Ovary (tissue), 10 donors: ENCODE data around the gene DDX46. TPM values are rescaled to one million over a fixed set of nuclear protein-coding genes. Genes with fewer than 3 reads are reported as not detected.
"Not testable (repeated sequence)": the region's sequence is repeated elsewhere in the genome, so short reads cannot be mapped to it uniquely, and the experiment has no call there.

ENCODE experiments used
- DNase-seq, 5 donors: peaks; one replicate each; pipeline ENCODE4 v3.0.0-alpha.2; 2019 to 2020
- H3K27ac ChIP-seq, 2 donors: fragments of 200-600 bp; one replicate each; pipeline versions ENCODE4 v1.5.1 to v1.8.0; 2019 to 2022
- H3K27me3 ChIP-seq: fragments of 200-600 bp; one replicate; pipeline ENCODE4 v1.8.0; 2022
- H3K36me3 ChIP-seq: fragments of 200-600 bp; sonication (generic); one replicate; pipeline ENCODE4 v1.5.1; 2019
- H3K4me1 ChIP-seq: one replicate; pipeline ENCODE4 v1.8.1; 2013; ENCODE audit warnings: mild to moderate bottlenecking, moderate library complexity; ENCODE audit not compliant: insufficient read depth
- H3K4me3 ChIP-seq: fragments of 200-600 bp; sonication (generic); one replicate; pipeline ENCODE4 v1.5.1; 2017
- H3K9me3 ChIP-seq, 2 donors: fragments of 200-600 bp in 1 of 2; sonication (generic) in 1 of 2; one replicate each; pipeline versions ENCODE4 v1.5.1 to v1.8.1; 2013 to 2019; ENCODE audit warnings: mild to moderate bottlenecking in 1 of 2, moderate library complexity in 1 of 2
- EP300 ChIP-seq: sonication (generic); formaldehyde crosslinking; IDR thresholded peaks from one replicate; pipeline ENCODE4 v1.6.1; 2017; ENCODE audit warnings: antibody characterized with exemption
- POLR2A ChIP-seq: fragments of 450-650 bp; IDR thresholded peaks from one replicate; pipeline ENCODE4 v1.6.1; 2017; ENCODE audit warnings: antibody characterized with exemption, mild to moderate bottlenecking, moderate library complexity
- WGBS, 3 donors: extraction: QIAGEN DNeasy Blood & Tissue Kit in 1 of 3; methylation state at CpG; one replicate each; pipeline versions ENCODE4 v1.1.5 to v1.1.7; 2013 to 2017; 5-methylcytosine and 5-hydroxymethylcytosine counted together
- intact Hi-C, 4 donors: fragments of 100-400 bp; cut with DNase I; formaldehyde crosslinking; loops; one replicate each; pipeline versions ENCODE4 v1.11.0 to v1.15.1; 2022 to 2023
- long read RNA-seq, 3 donors: library from polyadenylated mRNA in 2 of 3; unstranded in 2 of 3; transcript quantifications; one replicate each; pipeline ENCODE4 v2.0.0 and lab custom pipeline, GENCODE V29; 2021 to 2026
- polyA plus RNA-seq, 2 donors: library from polyadenylated mRNA; stranded (reverse); fragments of 200-250 nt in 1 of 2; fragments of 350-450 nt in 1 of 2; fragmentation: Illumina TruSeq in 1 of 2; extraction: RNeasy Lipid Tissue Mini Kit (QIAGEN cat#74804) in 1 of 2; gene quantifications; one replicate each; pipeline ENCODE4 v1.2.3, GENCODE V29; 2013 to 2014
- total RNA-seq, 7 donors: library from RNA; depleted of rRNA in 2 of 7; stranded (reverse); fragments of >200 nt in 2 of 7; fragmentation: NEBNext Ultra II Directional in 3 of 7; extraction: Animal tissue kit (Norgen Biotek cat#: 25700) in 3 of 7; gene quantifications; one replicate each; pipeline versions ENCODE4 v1.1.0 to v1.2.4, GENCODE V29; 2016 to 2023
- TF ChIP-seq, protein P1 (sequence below), 3 donors: fragments of 450-650 bp in 2 of 3; fragments of 200-600 bp in 1 of 3; IDR thresholded peaks; one replicate each; pipeline versions ENCODE4 v1.5.1 to v1.8.0; 2016 to 2022; ENCODE audit warnings: antibody characterized with exemption in 3 of 3, mild to moderate bottlenecking in 1 of 3
- donor health status: DM: no; HTN: no; CAD: no; lungs with moderate emphysema.
- donor health status: DM: no; HTN: no; CAD: no.
- donor health status: Bipolar disorder and iron deficiency.
- donor health status: DM: yes; HTN: yes; CAD: no.
- donor health status: DM: no; HTN: no; CAD: no.
- donor health status: DM: yes; HTN: yes; CAD: no.

The DDX46 gene, protein sequence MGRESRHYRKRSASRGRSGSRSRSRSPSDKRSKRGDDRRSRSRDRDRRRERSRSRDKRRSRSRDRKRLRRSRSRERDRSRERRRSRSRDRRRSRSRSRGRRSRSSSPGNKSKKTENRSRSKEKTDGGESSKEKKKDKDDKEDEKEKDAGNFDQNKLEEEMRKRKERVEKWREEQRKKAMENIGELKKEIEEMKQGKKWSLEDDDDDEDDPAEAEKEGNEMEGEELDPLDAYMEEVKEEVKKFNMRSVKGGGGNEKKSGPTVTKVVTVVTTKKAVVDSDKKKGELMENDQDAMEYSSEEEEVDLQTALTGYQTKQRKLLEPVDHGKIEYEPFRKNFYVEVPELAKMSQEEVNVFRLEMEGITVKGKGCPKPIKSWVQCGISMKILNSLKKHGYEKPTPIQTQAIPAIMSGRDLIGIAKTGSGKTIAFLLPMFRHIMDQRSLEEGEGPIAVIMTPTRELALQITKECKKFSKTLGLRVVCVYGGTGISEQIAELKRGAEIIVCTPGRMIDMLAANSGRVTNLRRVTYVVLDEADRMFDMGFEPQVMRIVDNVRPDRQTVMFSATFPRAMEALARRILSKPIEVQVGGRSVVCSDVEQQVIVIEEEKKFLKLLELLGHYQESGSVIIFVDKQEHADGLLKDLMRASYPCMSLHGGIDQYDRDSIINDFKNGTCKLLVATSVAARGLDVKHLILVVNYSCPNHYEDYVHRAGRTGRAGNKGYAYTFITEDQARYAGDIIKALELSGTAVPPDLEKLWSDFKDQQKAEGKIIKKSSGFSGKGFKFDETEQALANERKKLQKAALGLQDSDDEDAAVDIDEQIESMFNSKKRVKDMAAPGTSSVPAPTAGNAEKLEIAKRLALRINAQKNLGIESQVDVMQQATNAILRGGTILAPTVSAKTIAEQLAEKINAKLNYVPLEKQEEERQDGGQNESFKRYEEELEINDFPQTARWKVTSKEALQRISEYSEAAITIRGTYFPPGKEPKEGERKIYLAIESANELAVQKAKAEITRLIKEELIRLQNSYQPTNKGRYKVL
- total RNA-seq: 10 to 100 TPM; 27.4 to 54.7 (median 41.1) TPM
- 10 to 100 TPM; 17.8 to 37.1 TPM for polyA plus RNA-seq
- long read RNA-seq, donor 1, partial matches to known transcripts: 41 of 46 reads
- long read RNA-seq, donor 1, other reads (novel, unspliced or antisense): 5 of 46 reads
- long read RNA-seq, donor 2, partial matches to known transcripts: 176 of 183 reads
- long read RNA-seq, donor 2, other reads (novel, unspliced or antisense): 6 of 183 reads
- long read RNA-seq, donor 3, full-length matches to known transcripts: 139 of 158 reads
- long read RNA-seq, donor 3, partial matches to known transcripts: 6 of 158 reads
- long read RNA-seq, donor 3, other reads (novel, unspliced or antisense): 13 of 158 reads

DNA sequence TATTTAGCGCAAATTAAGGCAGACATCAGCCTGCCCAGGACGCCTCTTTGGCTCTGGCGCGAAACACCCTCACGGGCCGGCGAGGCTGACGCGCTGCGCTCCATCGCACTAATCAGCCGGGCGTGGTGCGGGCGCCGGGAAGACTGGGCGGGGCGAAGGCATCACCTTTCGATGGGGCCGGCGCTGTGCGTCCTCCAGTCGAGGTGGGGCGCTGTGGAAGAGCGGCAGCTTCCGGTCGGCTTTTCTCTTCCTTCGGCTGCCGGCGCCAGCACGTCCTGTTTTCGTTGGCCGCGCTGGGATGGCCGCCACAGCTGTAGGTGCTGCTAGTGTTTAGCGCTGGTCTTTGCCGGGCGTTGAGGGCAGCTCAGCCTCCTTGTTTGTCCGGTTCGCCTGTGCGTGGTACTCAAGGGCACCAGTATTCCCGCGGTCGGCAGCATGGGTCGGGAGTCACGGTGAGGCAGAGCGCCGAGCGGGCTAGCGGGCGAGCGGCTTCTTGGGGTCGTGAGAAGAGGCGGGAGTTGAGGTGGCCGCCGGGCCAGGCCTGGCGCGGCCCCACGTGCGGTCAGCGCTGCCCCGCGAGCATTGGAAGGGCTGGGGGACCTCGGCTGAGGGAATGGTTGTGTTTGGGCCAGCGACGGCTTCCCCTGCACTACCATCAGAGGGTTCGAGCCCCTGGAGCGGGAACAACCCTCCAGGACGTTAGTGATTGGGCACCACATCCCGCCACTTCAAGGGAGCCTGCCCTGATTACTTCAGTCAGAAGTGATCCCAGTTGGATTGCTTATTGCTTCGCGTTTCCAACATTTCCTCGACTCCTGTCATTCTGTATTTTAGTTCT is at the start of gene DDX46:
TSS of gene DDX46 (plus strand) at position 276 of the 838 bp plus-strand sequence. CDS start at position 436, 160 bp downstream.
- intact Hi-C loops: no loop called here
- 0 to 1% (median 0%) methylated on average over 61 to 73 of the region's 73 CpGs for WGBS, 3 donors

DNA sequence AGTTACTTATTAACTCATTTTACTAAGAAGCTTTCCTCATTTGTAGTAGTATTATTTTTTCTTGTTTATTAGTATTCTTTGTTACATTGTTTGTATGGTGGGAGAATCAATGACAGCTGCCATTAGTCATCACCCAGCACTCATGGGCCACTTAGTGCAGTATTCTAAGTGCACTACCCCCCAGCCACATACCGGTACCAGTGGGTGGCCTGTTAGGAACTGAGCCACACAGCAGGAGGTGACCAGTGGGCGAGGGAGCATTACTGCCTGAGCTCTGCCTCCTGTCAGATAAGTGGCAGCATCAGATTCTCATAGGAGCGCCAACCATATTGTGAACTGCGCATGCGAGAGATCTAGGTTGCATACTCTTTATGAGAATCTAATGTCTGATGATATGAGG is 44.5 kb upstream of the DDX46 start:
- 93 to 96% (median 95%) methylated on average over 5 of the region's 5 CpGs for WGBS, 3 donors
- DNase-seq: no peak

More for the DNA sequence above, at the start of gene DDX46:
- no peak within 1 kb of the TSS for H3K27ac ChIP-seq
- peak; percentile 88 to 96 (median 93) for DNase-seq
- H3K36me3 ChIP-seq: no peaks in the 10 kb centered on the region
- peak within 1 kb of the TSS; percentile 58 for H3K4me3 ChIP-seq
- H3K27me3 ChIP-seq: no peaks in the 10 kb centered on the region
- H3K9me3 ChIP-seq: no peaks in the 10 kb centered on the region
- TF ChIP-seq, protein P1, sequence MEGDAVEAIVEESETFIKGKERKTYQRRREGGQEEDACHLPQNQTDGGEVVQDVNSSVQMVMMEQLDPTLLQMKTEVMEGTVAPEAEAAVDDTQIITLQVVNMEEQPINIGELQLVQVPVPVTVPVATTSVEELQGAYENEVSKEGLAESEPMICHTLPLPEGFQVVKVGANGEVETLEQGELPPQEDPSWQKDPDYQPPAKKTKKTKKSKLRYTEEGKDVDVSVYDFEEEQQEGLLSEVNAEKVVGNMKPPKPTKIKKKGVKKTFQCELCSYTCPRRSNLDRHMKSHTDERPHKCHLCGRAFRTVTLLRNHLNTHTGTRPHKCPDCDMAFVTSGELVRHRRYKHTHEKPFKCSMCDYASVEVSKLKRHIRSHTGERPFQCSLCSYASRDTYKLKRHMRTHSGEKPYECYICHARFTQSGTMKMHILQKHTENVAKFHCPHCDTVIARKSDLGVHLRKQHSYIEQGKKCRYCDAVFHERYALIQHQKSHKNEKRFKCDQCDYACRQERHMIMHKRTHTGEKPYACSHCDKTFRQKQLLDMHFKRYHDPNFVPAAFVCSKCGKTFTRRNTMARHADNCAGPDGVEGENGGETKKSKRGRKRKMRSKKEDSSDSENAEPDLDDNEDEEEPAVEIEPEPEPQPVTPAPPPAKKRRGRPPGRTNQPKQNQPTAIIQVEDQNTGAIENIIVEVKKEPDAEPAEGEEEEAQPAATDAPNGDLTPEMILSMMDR (IDR thresholded peaks at IDR 0.05): peak; percentile 43 to 79 (median 75)
- TF ChIP-seq POLR2A: no peak
- TF ChIP-seq EP300: no peak
- H3K4me1 ChIP-seq: peaks cover 4% of the 10 kb centered on the region

DNA sequence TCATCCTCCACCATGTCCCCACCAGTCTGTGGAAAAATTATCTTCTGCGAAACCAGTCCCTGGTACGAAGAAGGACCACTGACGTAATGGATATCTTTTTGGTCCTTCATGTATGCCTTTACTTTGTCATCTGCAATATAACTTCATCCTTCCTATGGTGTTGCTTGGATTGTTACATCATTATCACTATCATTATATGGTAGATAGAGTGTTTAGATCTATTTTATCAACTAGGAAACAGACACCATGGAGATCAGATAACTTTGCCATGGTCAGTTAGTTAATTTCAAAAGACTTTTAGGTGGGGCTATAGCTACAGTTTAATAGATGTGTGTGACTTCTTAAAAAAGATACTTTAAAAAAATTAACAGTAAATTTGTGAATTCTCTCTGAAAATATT is 44.0 kb upstream of the DDX46 start:
- TF ChIP-seq, protein P1 (IDR thresholded peaks at IDR 0.05): no peak
- TF ChIP-seq POLR2A (no peak), EP300 (no peak)
- Histone ChIP-seq H3K9me3 (no peaks in the 10 kb centered on the region), H3K27me3 (no peaks in the 10 kb centered on the region), H3K4me1 (no peaks in the 10 kb centered on the region), H3K36me3 (no peaks in the 10 kb centered on the region), H3K27ac (no peak overlapping the region), H3K4me3 (no peak overlapping the region)
- no peak for DNase-seq
- 97 to 99% (median 97%) methylated on average over 3 of the region's 3 CpGs for WGBS, 3 donors
- intact Hi-C loops: no loop called here

More for the DNA sequence above, 44.5 kb upstream of the DDX46 start:
- no peak overlapping the region for H3K4me3 ChIP-seq
- no peaks in the 10 kb centered on the region for H3K9me3 ChIP-seq
- TF ChIP-seq, protein P1 (IDR thresholded peaks at IDR 0.05): no peak
- TF ChIP-seq POLR2A (no peak), EP300 (no peak)
- no peaks in the 10 kb centered on the region for H3K27me3 ChIP-seq
- H3K4me1 ChIP-seq: no peaks in the 10 kb centered on the region
- intact Hi-C loops: no loop called here
- no peaks in the 10 kb centered on the region for H3K36me3 ChIP-seq
- no peak overlapping the region for H3K27ac ChIP-seq

DNA sequence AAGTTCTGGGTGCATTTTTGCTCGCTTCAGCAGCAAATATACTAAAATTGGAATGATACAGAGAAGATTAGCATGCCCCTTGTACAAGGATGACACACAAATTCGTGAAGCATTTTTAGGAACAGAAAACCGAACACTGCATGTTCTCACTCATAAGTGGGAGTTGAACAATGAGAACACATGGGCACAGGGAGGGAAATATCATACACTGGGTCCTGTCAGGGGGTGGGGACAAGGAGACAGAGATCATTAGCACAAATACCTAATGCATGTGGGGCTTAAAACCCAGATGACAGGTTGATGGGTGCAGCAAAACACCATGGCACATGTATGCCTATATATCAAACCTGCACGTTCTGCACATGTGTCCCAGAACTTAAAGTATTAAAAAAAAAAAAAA is 43.1 kb upstream of the DDX46 start:
- H3K4me3 ChIP-seq, H3K27ac ChIP-seq, H3K36me3 ChIP-seq, H3K9me3 ChIP-seq, H3K4me1 ChIP-seq, intact Hi-C loops, H3K27me3 ChIP-seq, DNase-seq: not testable (repeated sequence)
- 86 to 88% (median 87%) methylated on average over 4 of the region's 4 CpGs for WGBS, 3 donors
